ENCODE data around the gene TSPAN2.

DNA sequence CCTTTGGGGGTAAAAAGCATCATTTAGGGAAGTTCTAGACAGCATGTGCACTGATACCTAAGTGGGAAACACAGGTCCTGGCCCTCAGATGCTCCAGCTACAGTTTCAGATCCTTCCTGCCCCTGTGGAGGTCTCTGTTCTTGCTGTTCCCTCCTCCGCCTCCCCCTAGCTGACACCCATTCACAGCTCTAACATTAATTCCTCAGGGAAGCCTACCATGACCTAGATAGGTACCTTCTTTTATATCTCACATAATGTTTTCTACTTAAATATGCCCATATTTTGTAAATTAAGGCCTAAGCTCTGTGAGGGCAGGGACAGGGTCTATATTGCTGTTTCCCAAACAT, 11.3 kb downstream of the TSPAN2 start:
- TF ChIP-seq, protein P1, sequence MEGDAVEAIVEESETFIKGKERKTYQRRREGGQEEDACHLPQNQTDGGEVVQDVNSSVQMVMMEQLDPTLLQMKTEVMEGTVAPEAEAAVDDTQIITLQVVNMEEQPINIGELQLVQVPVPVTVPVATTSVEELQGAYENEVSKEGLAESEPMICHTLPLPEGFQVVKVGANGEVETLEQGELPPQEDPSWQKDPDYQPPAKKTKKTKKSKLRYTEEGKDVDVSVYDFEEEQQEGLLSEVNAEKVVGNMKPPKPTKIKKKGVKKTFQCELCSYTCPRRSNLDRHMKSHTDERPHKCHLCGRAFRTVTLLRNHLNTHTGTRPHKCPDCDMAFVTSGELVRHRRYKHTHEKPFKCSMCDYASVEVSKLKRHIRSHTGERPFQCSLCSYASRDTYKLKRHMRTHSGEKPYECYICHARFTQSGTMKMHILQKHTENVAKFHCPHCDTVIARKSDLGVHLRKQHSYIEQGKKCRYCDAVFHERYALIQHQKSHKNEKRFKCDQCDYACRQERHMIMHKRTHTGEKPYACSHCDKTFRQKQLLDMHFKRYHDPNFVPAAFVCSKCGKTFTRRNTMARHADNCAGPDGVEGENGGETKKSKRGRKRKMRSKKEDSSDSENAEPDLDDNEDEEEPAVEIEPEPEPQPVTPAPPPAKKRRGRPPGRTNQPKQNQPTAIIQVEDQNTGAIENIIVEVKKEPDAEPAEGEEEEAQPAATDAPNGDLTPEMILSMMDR (IDR thresholded peaks at IDR 0.05), result no peak
- TF ChIP-seq NRF1 (IDR thresholded peaks at IDR 0.05; ENCODE audit: low read depth, low read length) (no peak), EP300 (IDR thresholded peaks at IDR 0.05; ENCODE audit: borderline replicate concordance in 1 of 2, low read depth in 1 of 2, low read length in 1 of 2) (no peak), SIN3A (IDR thresholded peaks at IDR 0.05; ENCODE audit: borderline replicate concordance, low read depth, low read length) (no peak), GABPA (IDR thresholded peaks at IDR 0.05; ENCODE audit: low read depth) (no peak), JUND (IDR thresholded peaks at IDR 0.05) (no peak)
- TF ChIP-seq, protein P2, sequence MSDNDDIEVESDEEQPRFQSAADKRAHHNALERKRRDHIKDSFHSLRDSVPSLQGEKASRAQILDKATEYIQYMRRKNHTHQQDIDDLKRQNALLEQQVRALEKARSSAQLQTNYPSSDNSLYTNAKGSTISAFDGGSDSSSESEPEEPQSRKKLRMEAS (IDR thresholded peaks at IDR 0.05; ENCODE audit: low read depth), result no peak
- TF ChIP-seq, protein P3, sequence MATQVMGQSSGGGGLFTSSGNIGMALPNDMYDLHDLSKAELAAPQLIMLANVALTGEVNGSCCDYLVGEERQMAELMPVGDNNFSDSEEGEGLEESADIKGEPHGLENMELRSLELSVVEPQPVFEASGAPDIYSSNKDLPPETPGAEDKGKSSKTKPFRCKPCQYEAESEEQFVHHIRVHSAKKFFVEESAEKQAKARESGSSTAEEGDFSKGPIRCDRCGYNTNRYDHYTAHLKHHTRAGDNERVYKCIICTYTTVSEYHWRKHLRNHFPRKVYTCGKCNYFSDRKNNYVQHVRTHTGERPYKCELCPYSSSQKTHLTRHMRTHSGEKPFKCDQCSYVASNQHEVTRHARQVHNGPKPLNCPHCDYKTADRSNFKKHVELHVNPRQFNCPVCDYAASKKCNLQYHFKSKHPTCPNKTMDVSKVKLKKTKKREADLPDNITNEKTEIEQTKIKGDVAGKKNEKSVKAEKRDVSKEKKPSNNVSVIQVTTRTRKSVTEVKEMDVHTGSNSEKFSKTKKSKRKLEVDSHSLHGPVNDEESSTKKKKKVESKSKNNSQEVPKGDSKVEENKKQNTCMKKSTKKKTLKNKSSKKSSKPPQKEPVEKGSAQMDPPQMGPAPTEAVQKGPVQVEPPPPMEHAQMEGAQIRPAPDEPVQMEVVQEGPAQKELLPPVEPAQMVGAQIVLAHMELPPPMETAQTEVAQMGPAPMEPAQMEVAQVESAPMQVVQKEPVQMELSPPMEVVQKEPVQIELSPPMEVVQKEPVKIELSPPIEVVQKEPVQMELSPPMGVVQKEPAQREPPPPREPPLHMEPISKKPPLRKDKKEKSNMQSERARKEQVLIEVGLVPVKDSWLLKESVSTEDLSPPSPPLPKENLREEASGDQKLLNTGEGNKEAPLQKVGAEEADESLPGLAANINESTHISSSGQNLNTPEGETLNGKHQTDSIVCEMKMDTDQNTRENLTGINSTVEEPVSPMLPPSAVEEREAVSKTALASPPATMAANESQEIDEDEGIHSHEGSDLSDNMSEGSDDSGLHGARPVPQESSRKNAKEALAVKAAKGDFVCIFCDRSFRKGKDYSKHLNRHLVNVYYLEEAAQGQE (IDR thresholded peaks at IDR 0.05; ENCODE audit: low read depth, low read length), result no peak
